Hepatocyte (in vitro differentiated cells): ENCODE results near the gene RAB4B.

ENCODE experiments used
- CTCF ChIP-seq: fragments of 200-600 bp; sonication (generic); IDR thresholded peaks from 2 replicates; pipeline ENCODE4 v1.5.1; 2016; ENCODE audit warnings: antibody characterized with exemption, mild to moderate bottlenecking; ENCODE audit not compliant: poor library complexity
- EZH2 ChIP-seq: fragments of 200-600 bp; sonication (generic); IDR thresholded peaks from 2 replicates; pipeline ENCODE4 v1.6.1; 2016; ENCODE audit warnings: antibody characterized with exemption, mild to moderate bottlenecking, borderline replicate concordance
- EZH2phosphoT487 ChIP-seq: fragments of 200-600 bp; sonication (generic); IDR thresholded peaks from one replicate; pipeline ENCODE4 v1.6.1; 2018; ENCODE audit warnings: antibody characterized with exemption, mild to moderate bottlenecking, low read depth, moderate library complexity; ENCODE audit not compliant: unreplicated experiment, severe bottlenecking

- TF ChIP-seq CTCF, result no peak
- TF ChIP-seq EZH2, result no peak
- no peak for TF ChIP-seq EZH2phosphoT487
These were observed 42.9 kb upstream of the RAB4B start for GRCh38 chr19:40735013-40735771.
